Measurements from ENCODE around the gene PRSS2.
"Not testable (repeated sequence)": the region's sequence is repeated elsewhere in the genome, so short reads cannot be mapped to it uniquely, and the experiment has no call there.

PRSS2 gene

DNA sequence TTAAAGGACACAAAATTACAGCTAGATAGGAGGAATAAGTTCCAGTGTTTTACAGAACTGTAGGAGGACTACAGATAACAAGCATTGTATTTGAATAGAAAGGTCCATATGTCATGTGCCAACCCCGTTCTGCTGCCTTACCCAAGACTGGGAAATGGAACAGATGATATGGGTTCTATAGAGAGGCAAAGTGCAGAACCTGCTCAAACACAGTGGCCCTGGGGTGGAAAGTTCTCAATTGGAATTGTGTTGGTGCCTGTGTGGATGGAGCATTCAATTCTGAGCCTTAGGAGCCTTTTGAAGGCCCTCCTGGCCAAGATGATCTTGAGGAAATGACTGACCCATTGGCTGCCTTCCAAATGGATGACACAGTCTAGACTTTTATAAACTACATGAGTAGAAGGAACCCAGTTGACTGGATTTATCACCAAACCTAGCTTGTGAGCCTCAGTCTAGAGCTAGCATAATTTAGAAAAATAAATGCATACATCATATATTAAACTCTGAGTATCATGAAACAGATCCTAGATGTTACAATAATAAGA lies 25.6 kb upstream of the PRSS2 start:
- Histone ChIP-seq H3K27ac (ENCODE audit: low read depth, low read length) (no peak overlapping the region), H3K4me2 (ENCODE audit: low read length) (no peak overlapping the region), H3K9me2 (replicated peaks; ENCODE audit: control insufficient read depth, low read length) (no peaks in the 10 kb centered on the region), H3F3A (ENCODE audit: control insufficient read depth, insufficient read depth) (no peaks in the 10 kb centered on the region), H3K4me1 (ENCODE audit: control insufficient read depth, low read length) (peaks cover 20% of the 10 kb centered on the region), H3K36me3 (ENCODE audit: control insufficient read depth, low read length) (no peaks in the 10 kb centered on the region), H3K4me3 (ENCODE audit: low read length) (no peak overlapping the region), H4K20me1 (ENCODE audit: control insufficient read depth, insufficient read depth, low read depth, low read length) (no peaks in the 10 kb centered on the region), H3K79me2 (ENCODE audit: control insufficient read depth, low read length) (no peaks in the 10 kb centered on the region), H3K9me3 (ENCODE audit: control insufficient read depth, insufficient read depth, low read length) (no peaks in the 10 kb centered on the region), H3K27me3 (ENCODE audit: control insufficient read depth, low read length) (no peaks in the 10 kb centered on the region)
- no peak for TF ChIP-seq EZH2phosphoT487 (IDR thresholded peaks at IDR 0.05; ENCODE audit: borderline replicate concordance, low read length)
- TF ChIP-seq, protein P1, sequence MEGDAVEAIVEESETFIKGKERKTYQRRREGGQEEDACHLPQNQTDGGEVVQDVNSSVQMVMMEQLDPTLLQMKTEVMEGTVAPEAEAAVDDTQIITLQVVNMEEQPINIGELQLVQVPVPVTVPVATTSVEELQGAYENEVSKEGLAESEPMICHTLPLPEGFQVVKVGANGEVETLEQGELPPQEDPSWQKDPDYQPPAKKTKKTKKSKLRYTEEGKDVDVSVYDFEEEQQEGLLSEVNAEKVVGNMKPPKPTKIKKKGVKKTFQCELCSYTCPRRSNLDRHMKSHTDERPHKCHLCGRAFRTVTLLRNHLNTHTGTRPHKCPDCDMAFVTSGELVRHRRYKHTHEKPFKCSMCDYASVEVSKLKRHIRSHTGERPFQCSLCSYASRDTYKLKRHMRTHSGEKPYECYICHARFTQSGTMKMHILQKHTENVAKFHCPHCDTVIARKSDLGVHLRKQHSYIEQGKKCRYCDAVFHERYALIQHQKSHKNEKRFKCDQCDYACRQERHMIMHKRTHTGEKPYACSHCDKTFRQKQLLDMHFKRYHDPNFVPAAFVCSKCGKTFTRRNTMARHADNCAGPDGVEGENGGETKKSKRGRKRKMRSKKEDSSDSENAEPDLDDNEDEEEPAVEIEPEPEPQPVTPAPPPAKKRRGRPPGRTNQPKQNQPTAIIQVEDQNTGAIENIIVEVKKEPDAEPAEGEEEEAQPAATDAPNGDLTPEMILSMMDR (IDR thresholded peaks at IDR 0.05; ENCODE audit: low read depth, low read length, poor library complexity, severe bottlenecking): no peak

DNA sequence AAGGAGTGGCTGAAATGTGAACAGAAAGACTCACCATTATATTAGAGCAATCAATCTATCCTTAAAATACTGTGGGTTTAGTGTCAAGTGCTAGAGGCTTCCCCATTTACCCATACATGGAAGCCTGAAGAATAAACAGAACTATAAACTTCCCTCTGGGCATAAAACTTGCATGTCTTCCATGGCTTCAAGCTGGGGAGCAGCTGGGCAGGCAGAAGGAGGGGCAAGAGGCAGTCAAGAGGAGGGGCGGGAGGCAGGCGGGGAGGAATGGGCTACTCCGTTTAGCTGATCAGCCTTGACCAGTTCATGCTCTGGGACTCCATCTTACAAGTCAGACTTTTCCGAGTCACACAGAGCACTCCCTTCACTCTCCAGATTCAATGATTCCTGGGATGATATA lies 25.0 kb upstream of the PRSS2 start:
- Histone ChIP-seq H3K4me2 (ENCODE audit: low read length) (no peak overlapping the region), H3K4me1 (ENCODE audit: control insufficient read depth, low read length) (peaks cover 14% of the 10 kb centered on the region), H3K9me2 (replicated peaks; ENCODE audit: control insufficient read depth, low read length) (no peaks in the 10 kb centered on the region), H3K79me2 (ENCODE audit: control insufficient read depth, low read length) (no peaks in the 10 kb centered on the region), H3K27ac (ENCODE audit: low read depth, low read length) (no peak overlapping the region), H3K9me3 (ENCODE audit: control insufficient read depth, insufficient read depth, low read length) (no peaks in the 10 kb centered on the region), H3F3A (ENCODE audit: control insufficient read depth, insufficient read depth) (no peaks in the 10 kb centered on the region), H3K36me3 (ENCODE audit: control insufficient read depth, low read length) (no peaks in the 10 kb centered on the region), H3K4me3 (ENCODE audit: low read length) (no peak overlapping the region), H4K20me1 (ENCODE audit: control insufficient read depth, insufficient read depth, low read depth, low read length) (no peaks in the 10 kb centered on the region), H3K27me3 (ENCODE audit: control insufficient read depth, low read length) (no peaks in the 10 kb centered on the region)
- no peak for TF ChIP-seq EZH2phosphoT487 (IDR thresholded peaks at IDR 0.05; ENCODE audit: borderline replicate concordance, low read length)
- TF ChIP-seq, protein P1 (IDR thresholded peaks at IDR 0.05; ENCODE audit: low read depth, low read length, poor library complexity, severe bottlenecking): no peak

DNA sequence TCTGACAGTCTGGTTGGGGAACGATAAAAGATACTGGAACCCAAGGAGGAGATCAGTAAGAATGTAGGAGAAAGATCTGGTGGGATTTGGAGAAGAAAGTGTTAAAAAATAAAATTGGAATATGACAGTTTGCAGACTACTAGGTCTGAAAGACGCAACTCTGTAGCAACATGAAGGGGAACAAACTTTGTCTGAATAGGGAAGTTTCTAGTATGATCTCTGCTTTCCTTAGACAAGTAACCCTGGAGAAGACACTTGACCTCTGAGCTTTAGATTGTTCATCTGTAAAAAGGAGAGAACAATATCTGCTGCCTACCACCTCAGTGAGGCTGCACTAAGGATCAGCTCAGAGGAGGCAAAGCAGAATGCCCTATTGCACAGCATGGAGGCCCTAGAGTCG lies 24.5 kb upstream of the PRSS2 start:
- H3K79me2 ChIP-seq (ENCODE audit: control insufficient read depth, low read length): no peaks in the 10 kb centered on the region
- no peaks in the 10 kb centered on the region for H3K9me2 ChIP-seq (replicated peaks; ENCODE audit: control insufficient read depth, low read length)
- H3F3A ChIP-seq (ENCODE audit: control insufficient read depth, insufficient read depth): no peaks in the 10 kb centered on the region
- H3K27ac ChIP-seq (ENCODE audit: low read depth, low read length): no peak overlapping the region
- TF ChIP-seq, protein P1 (IDR thresholded peaks at IDR 0.05; ENCODE audit: low read depth, low read length, poor library complexity, severe bottlenecking): no peak
- TF ChIP-seq EZH2phosphoT487 (IDR thresholded peaks at IDR 0.05; ENCODE audit: borderline replicate concordance, low read length): no peak
- H3K36me3 ChIP-seq (ENCODE audit: control insufficient read depth, low read length): no peaks in the 10 kb centered on the region
- no peaks in the 10 kb centered on the region for H3K27me3 ChIP-seq (ENCODE audit: control insufficient read depth, low read length)
- no peaks in the 10 kb centered on the region for H3K9me3 ChIP-seq (ENCODE audit: control insufficient read depth, insufficient read depth, low read length)
- no peak overlapping the region for H3K4me3 ChIP-seq (ENCODE audit: low read length)
- H4K20me1 ChIP-seq (ENCODE audit: control insufficient read depth, insufficient read depth, low read depth, low read length): no peaks in the 10 kb centered on the region
- H3K4me2 ChIP-seq (ENCODE audit: low read length): no peak overlapping the region
- H3K4me1 ChIP-seq (ENCODE audit: control insufficient read depth, low read length): peaks cover 9% of the 10 kb centered on the region

DNA sequence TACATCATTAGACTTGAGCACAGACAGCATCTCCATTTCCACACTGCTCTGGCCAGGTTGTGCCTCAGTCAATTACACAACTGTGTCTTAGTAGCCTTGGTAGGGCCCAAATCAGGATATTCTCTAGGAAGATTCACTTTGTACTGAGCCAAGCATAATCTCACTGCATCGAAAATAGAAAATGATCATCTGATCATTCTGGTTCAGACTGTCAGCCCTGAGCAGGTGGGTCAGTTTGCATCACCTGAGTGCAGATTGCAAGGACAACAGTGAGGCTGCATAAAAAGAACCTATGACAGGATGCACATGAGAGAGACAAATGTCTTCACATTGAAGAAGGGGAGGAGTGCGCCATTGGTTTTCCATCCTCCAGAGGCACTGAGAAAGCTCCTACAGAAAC lies 22.4 kb upstream of the PRSS2 start:
- H3K4me2 ChIP-seq (ENCODE audit: low read length); H3K4me1 ChIP-seq (ENCODE audit: control insufficient read depth, low read length); H3K9me3 ChIP-seq (ENCODE audit: control insufficient read depth, insufficient read depth, low read length): not testable (repeated sequence)

More for the DNA sequence above, 22.4 kb upstream of the PRSS2 start:
- not testable (repeated sequence) for H3K27ac ChIP-seq (ENCODE audit: low read depth, low read length); H3K27me3 ChIP-seq (ENCODE audit: control insufficient read depth, low read length); H3K9me2 ChIP-seq (replicated peaks; ENCODE audit: control insufficient read depth, low read length); H4K20me1 ChIP-seq (ENCODE audit: control insufficient read depth, insufficient read depth, low read depth, low read length); H3K79me2 ChIP-seq (ENCODE audit: control insufficient read depth, low read length); H3K4me3 ChIP-seq (ENCODE audit: low read length); H3K36me3 ChIP-seq (ENCODE audit: control insufficient read depth, low read length); H3F3A ChIP-seq (ENCODE audit: control insufficient read depth, insufficient read depth)
